ENCODE results near the gene MTIF3.

MTIF3 gene

GRCh38 chr13:27489456-27489855, 39.1 kb upstream of the MTIF3 start:
- H3K4me3 ChIP-seq (ENCODE audit: insufficient read length, low read depth), result no peak overlapping the region
- no peaks in the 10 kb centered on the region for H3K9me3 ChIP-seq (ENCODE audit: insufficient read depth, low read length)
- H3K27me3 ChIP-seq (ENCODE audit: insufficient read depth, insufficient read length), result no peaks in the 10 kb centered on the region
- no peak for DNase-seq (ENCODE audit: low read depth, low spot score)
- TF ChIP-seq SUZ12 (IDR thresholded peaks at IDR 0.05; ENCODE audit: extremely low read depth, insufficient read depth, insufficient read length) (no peak), YY1 (IDR thresholded peaks at IDR 0.05; ENCODE audit: insufficient read depth, insufficient read length) (no peak), ZNF274 (IDR thresholded peaks at IDR 0.05; ENCODE audit: low read depth, low read length) (no peak)
- no peak overlapping the region for H3K9ac ChIP-seq (ENCODE audit: insufficient read length, low read depth)
- peaks cover 2% of the 10 kb centered on the region for H3K4me1 ChIP-seq (ENCODE audit: insufficient read depth, insufficient read length)
- H3K36me3 ChIP-seq (ENCODE audit: insufficient read depth, insufficient read length, low read length), result no peaks in the 10 kb centered on the region

- DNase-seq (ENCODE audit: low read depth, low spot score), result no peak
- no peaks in the 10 kb centered on the region for H3K27me3 ChIP-seq (ENCODE audit: insufficient read depth, insufficient read length)
- H3K9ac ChIP-seq (ENCODE audit: insufficient read length, low read depth), result no peak overlapping the region
- peaks cover 2% of the 10 kb centered on the region for H3K4me1 ChIP-seq (ENCODE audit: insufficient read depth, insufficient read length)
- no peak overlapping the region for H3K4me3 ChIP-seq (ENCODE audit: insufficient read length, low read depth)
- no peaks in the 10 kb centered on the region for H3K36me3 ChIP-seq (ENCODE audit: insufficient read depth, insufficient read length, low read length)
- TF ChIP-seq YY1 (IDR thresholded peaks at IDR 0.05; ENCODE audit: insufficient read depth, insufficient read length) (no peak), SUZ12 (IDR thresholded peaks at IDR 0.05; ENCODE audit: extremely low read depth, insufficient read depth, insufficient read length) (no peak), ZNF274 (IDR thresholded peaks at IDR 0.05; ENCODE audit: low read depth, low read length) (no peak)
- H3K9me3 ChIP-seq (ENCODE audit: insufficient read depth, low read length), result no peaks in the 10 kb centered on the region
Observed at GRCh38 chr13:27487776-27488175, 37.4 kb upstream of the MTIF3 start.

GRCh38 chr13:27483421-27483820, 33.1 kb upstream of the MTIF3 start:
- Histone ChIP-seq H3K27me3 (ENCODE audit: insufficient read depth, insufficient read length) (no peaks in the 10 kb centered on the region), H3K4me3 (ENCODE audit: insufficient read length, low read depth) (no peak overlapping the region), H3K9me3 (ENCODE audit: insufficient read depth, low read length) (no peaks in the 10 kb centered on the region), H3K9ac (ENCODE audit: insufficient read length, low read depth) (no peak overlapping the region), H3K36me3 (ENCODE audit: insufficient read depth, insufficient read length, low read length) (no peaks in the 10 kb centered on the region), H3K4me1 (ENCODE audit: insufficient read depth, insufficient read length) (no peaks in the 10 kb centered on the region)
- no peak for DNase-seq (ENCODE audit: low read depth, low spot score)
- no peak for TF ChIP-seq YY1 (IDR thresholded peaks at IDR 0.05; ENCODE audit: insufficient read depth, insufficient read length)
- no peak for TF ChIP-seq SUZ12 (IDR thresholded peaks at IDR 0.05; ENCODE audit: extremely low read depth, insufficient read depth, insufficient read length)
- TF ChIP-seq ZNF274 (IDR thresholded peaks at IDR 0.05; ENCODE audit: low read depth, low read length), result no peak

- Histone ChIP-seq H3K9ac (ENCODE audit: insufficient read length, low read depth) (no peak overlapping the region), H3K9me3 (ENCODE audit: insufficient read depth, low read length) (no peaks in the 10 kb centered on the region), H3K27me3 (ENCODE audit: insufficient read depth, insufficient read length) (no peaks in the 10 kb centered on the region), H3K4me1 (ENCODE audit: insufficient read depth, insufficient read length) (no peaks in the 10 kb centered on the region), H3K4me3 (ENCODE audit: insufficient read length, low read depth) (no peak overlapping the region), H3K36me3 (ENCODE audit: insufficient read depth, insufficient read length, low read length) (no peaks in the 10 kb centered on the region)
- TF ChIP-seq YY1 (IDR thresholded peaks at IDR 0.05; ENCODE audit: insufficient read depth, insufficient read length) (no peak), ZNF274 (IDR thresholded peaks at IDR 0.05; ENCODE audit: low read depth, low read length) (no peak), SUZ12 (IDR thresholded peaks at IDR 0.05; ENCODE audit: extremely low read depth, insufficient read depth, insufficient read length) (no peak)
- no peak for DNase-seq (ENCODE audit: low read depth, low spot score)
Observed at GRCh38 chr13:27482983-27483382, 32.6 kb upstream of the MTIF3 start.

GRCh38 chr13:27481766-27482165, 31.4 kb upstream of the MTIF3 start:
- no peaks in the 10 kb centered on the region for H3K27me3 ChIP-seq (ENCODE audit: insufficient read depth, insufficient read length)
- no peaks in the 10 kb centered on the region for H3K36me3 ChIP-seq (ENCODE audit: insufficient read depth, insufficient read length, low read length)
- H3K4me1 ChIP-seq (ENCODE audit: insufficient read depth, insufficient read length), result no peaks in the 10 kb centered on the region
- H3K9me3 ChIP-seq (ENCODE audit: insufficient read depth, low read length), result no peaks in the 10 kb centered on the region
- no peak overlapping the region for H3K9ac ChIP-seq (ENCODE audit: insufficient read length, low read depth)
- TF ChIP-seq YY1 (IDR thresholded peaks at IDR 0.05; ENCODE audit: insufficient read depth, insufficient read length) (no peak), SUZ12 (IDR thresholded peaks at IDR 0.05; ENCODE audit: extremely low read depth, insufficient read depth, insufficient read length) (no peak), ZNF274 (IDR thresholded peaks at IDR 0.05; ENCODE audit: low read depth, low read length) (no peak)
- peak; percentile 56 for DNase-seq (ENCODE audit: low read depth, low spot score)
- H3K4me3 ChIP-seq (ENCODE audit: insufficient read length, low read depth), result no peak overlapping the region

GRCh38 chr13:27476943-27477703, 26.8 kb upstream of the MTIF3 start:
- DNase-seq (ENCODE audit: low read depth, low spot score), result no peak
- Histone ChIP-seq H3K4me1 (ENCODE audit: insufficient read depth, insufficient read length) (no peaks in the 10 kb centered on the region), H3K4me3 (ENCODE audit: insufficient read length, low read depth) (no peak overlapping the region), H3K36me3 (ENCODE audit: insufficient read depth, insufficient read length, low read length) (no peaks in the 10 kb centered on the region), H3K9ac (ENCODE audit: insufficient read length, low read depth) (no peak overlapping the region), H3K9me3 (ENCODE audit: insufficient read depth, low read length) (no peaks in the 10 kb centered on the region), H3K27me3 (ENCODE audit: insufficient read depth, insufficient read length) (no peaks in the 10 kb centered on the region)
- no peak for TF ChIP-seq YY1 (IDR thresholded peaks at IDR 0.05; ENCODE audit: insufficient read depth, insufficient read length)
- no peak for TF ChIP-seq ZNF274 (IDR thresholded peaks at IDR 0.05; ENCODE audit: low read depth, low read length)
- TF ChIP-seq SUZ12 (IDR thresholded peaks at IDR 0.05; ENCODE audit: extremely low read depth, insufficient read depth, insufficient read length), result no peak

- no peak for DNase-seq (ENCODE audit: low read depth, low spot score)
- TF ChIP-seq YY1 (IDR thresholded peaks at IDR 0.05; ENCODE audit: insufficient read depth, insufficient read length) (no peak), SUZ12 (IDR thresholded peaks at IDR 0.05; ENCODE audit: extremely low read depth, insufficient read depth, insufficient read length) (no peak), ZNF274 (IDR thresholded peaks at IDR 0.05; ENCODE audit: low read depth, low read length) (no peak)
Observed at GRCh38 chr13:27474751-27475268, 24.4 kb upstream of the MTIF3 start.

More at GRCh38 chr13:27474751-27475268, 24.4 kb upstream of the MTIF3 start:
- no peak overlapping the region for H3K4me3 ChIP-seq (ENCODE audit: insufficient read length, low read depth)
- H3K9me3 ChIP-seq (ENCODE audit: insufficient read depth, low read length), result no peaks in the 10 kb centered on the region
- H3K4me1 ChIP-seq (ENCODE audit: insufficient read depth, insufficient read length), result no peaks in the 10 kb centered on the region
- no peaks in the 10 kb centered on the region for H3K36me3 ChIP-seq (ENCODE audit: insufficient read depth, insufficient read length, low read length)
- H3K27me3 ChIP-seq (ENCODE audit: insufficient read depth, insufficient read length), result no peaks in the 10 kb centered on the region
- no peak overlapping the region for H3K9ac ChIP-seq (ENCODE audit: insufficient read length, low read depth)

All from NT2/D1 (cell line).